Measurements from ENCODE around the gene PTK7.
"Not testable (repeated sequence)": the region's sequence is repeated elsewhere in the genome, so short reads cannot be mapped to it uniquely, and the experiment has no call there.

The PTK7 gene

GRCh38 chr6:43077981-43078511 is 1.9 kb downstream of the PTK7 start:
- Histone ChIP-seq H3K4me3 (ENCODE audit: insufficient read length, low read depth) (no peak overlapping the region), H3K9ac (ENCODE audit: insufficient read length, low read depth) (peak overlapping the region; percentile 94)
- no peak for DNase-seq (ENCODE audit: low read depth, low spot score)

GRCh38 chr6:43078691-43079090 is 2.6 kb downstream of the PTK7 start:
- H3K9me3 ChIP-seq (ENCODE audit: insufficient read depth, low read length) = no peaks in the 10 kb centered on the region
- no peak for TF ChIP-seq YY1 (IDR thresholded peaks at IDR 0.05; ENCODE audit: insufficient read depth, insufficient read length)
- TF ChIP-seq ZNF274 (IDR thresholded peaks at IDR 0.05; ENCODE audit: low read depth, low read length) = no peak
- no peak for TF ChIP-seq SUZ12 (IDR thresholded peaks at IDR 0.05; ENCODE audit: extremely low read depth, insufficient read depth, insufficient read length)
- no peaks in the 10 kb centered on the region for H3K27me3 ChIP-seq (ENCODE audit: insufficient read depth, insufficient read length)
- peaks cover 17% of the 10 kb centered on the region for H3K4me1 ChIP-seq (ENCODE audit: insufficient read depth, insufficient read length)
- no peak for DNase-seq (ENCODE audit: low read depth, low spot score)
- peaks cover 23% of the 10 kb centered on the region for H3K36me3 ChIP-seq (ENCODE audit: insufficient read depth, insufficient read length, low read length)
- H3K9ac ChIP-seq (ENCODE audit: insufficient read length, low read depth) = no peak overlapping the region
- no peak overlapping the region for H3K4me3 ChIP-seq (ENCODE audit: insufficient read length, low read depth)

More at GRCh38 chr6:43077981-43078511, 1.9 kb downstream of the PTK7 start:
- peaks cover 15% of the 10 kb centered on the region for H3K4me1 ChIP-seq (ENCODE audit: insufficient read depth, insufficient read length)
- no peak for TF ChIP-seq ZNF274 (IDR thresholded peaks at IDR 0.05; ENCODE audit: low read depth, low read length)
- no peak for TF ChIP-seq SUZ12 (IDR thresholded peaks at IDR 0.05; ENCODE audit: extremely low read depth, insufficient read depth, insufficient read length)
- TF ChIP-seq YY1 (IDR thresholded peaks at IDR 0.05; ENCODE audit: insufficient read depth, insufficient read length) = no peak
- H3K27me3 ChIP-seq (ENCODE audit: insufficient read depth, insufficient read length) = no peaks in the 10 kb centered on the region
- peaks cover 26% of the 10 kb centered on the region for H3K36me3 ChIP-seq (ENCODE audit: insufficient read depth, insufficient read length, low read length)
- no peaks in the 10 kb centered on the region for H3K9me3 ChIP-seq (ENCODE audit: insufficient read depth, low read length)

DNA sequence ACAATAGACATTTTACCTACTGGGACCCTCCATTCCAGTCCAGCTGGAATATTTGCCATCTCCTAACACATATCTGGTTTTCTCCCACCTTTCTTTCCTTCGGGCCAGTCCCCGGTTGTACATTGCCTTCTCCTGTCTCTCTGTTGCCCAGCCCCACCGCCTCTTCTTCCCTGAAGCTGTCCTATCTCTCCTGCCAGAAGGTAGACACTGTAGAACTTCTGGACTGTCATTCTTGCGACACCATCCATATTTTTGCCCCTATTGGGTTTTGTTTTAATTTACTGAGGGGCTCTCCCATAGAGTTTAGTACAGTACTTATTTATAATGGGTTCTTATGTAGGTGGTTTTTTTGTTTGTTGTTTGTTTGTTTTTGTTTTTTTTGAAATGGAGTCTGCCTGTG is 4.9 kb downstream of the PTK7 start:
- H3K36me3 ChIP-seq (ENCODE audit: insufficient read depth, insufficient read length, low read length) = peaks cover 11% of the 10 kb centered on the region
- H3K27me3 ChIP-seq (ENCODE audit: insufficient read depth, insufficient read length) = no peaks in the 10 kb centered on the region
- no peaks in the 10 kb centered on the region for H3K9me3 ChIP-seq (ENCODE audit: insufficient read depth, low read length)
- peaks cover 8% of the 10 kb centered on the region for H3K4me1 ChIP-seq (ENCODE audit: insufficient read depth, insufficient read length)
- DNase-seq (ENCODE audit: low read depth, low spot score) = no peak
- H3K9ac ChIP-seq (ENCODE audit: insufficient read length, low read depth) = no peak overlapping the region
- TF ChIP-seq YY1 (IDR thresholded peaks at IDR 0.05; ENCODE audit: insufficient read depth, insufficient read length) (no peak), ZNF274 (IDR thresholded peaks at IDR 0.05; ENCODE audit: low read depth, low read length) (no peak), SUZ12 (IDR thresholded peaks at IDR 0.05; ENCODE audit: extremely low read depth, insufficient read depth, insufficient read length) (no peak)
- no peak overlapping the region for H3K4me3 ChIP-seq (ENCODE audit: insufficient read length, low read depth)

- not testable (repeated sequence) for H3K4me1 ChIP-seq (ENCODE audit: insufficient read depth, insufficient read length); DNase-seq (ENCODE audit: low read depth, low spot score); H3K27me3 ChIP-seq (ENCODE audit: insufficient read depth, insufficient read length); H3K9me3 ChIP-seq (ENCODE audit: insufficient read depth, low read length); H3K9ac ChIP-seq (ENCODE audit: insufficient read length, low read depth); H3K4me3 ChIP-seq (ENCODE audit: insufficient read length, low read depth)
- peaks cover 11% of the 10 kb centered on the region for H3K36me3 ChIP-seq (ENCODE audit: insufficient read depth, insufficient read length, low read length)
These were observed 5.8 kb downstream of the PTK7 start for GRCh38 chr6:43081922-43082321.

DNA sequence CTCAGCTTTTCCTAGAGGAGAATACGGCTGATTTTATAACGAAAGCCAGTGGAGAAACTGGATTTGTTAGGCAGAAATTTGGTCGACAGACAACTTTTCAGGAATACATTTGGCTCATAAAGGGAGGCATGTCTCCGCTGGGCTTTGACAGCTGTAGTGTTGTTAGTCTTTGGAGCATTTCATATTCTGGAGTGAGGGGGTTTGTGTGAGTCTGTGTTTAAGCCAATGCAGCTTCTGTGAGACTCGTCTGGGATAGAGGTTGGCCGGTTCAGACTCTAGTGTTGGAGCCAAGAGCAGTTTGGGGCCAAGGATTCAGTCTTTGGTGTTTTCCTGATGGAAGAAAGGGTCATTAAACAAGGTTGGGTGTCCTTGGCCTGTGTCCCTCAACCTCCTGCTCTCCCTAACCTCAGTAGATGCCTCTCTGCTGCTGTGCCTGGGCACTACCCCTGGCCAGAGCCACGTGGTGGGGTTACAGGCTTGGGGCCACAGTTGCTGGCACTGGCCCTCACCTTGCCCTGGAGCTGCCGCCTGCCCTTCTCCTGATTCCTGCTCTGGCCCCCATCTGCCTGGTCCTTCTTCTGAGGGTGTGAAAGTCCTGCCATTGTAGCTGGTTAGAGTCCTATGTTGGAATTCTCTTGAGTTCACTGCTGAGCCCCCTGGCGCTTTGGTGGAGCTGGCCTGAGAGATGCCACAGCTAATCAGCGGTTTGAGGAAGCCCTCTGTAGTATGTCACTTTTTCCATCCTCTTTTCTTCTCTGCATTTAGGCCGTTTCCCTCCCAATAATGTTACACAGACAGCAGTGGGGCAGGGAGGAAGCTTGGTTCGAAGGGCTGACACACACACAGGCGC is 6.9 kb downstream of the PTK7 start:
- no peak for DNase-seq (ENCODE audit: low read depth, low spot score)
- H3K4me1 ChIP-seq (ENCODE audit: insufficient read depth, insufficient read length) = peaks cover 5% of the 10 kb centered on the region
- H3K27me3 ChIP-seq (ENCODE audit: insufficient read depth, insufficient read length) = no peaks in the 10 kb centered on the region
- TF ChIP-seq SUZ12 (IDR thresholded peaks at IDR 0.05; ENCODE audit: extremely low read depth, insufficient read depth, insufficient read length) (no peak), YY1 (IDR thresholded peaks at IDR 0.05; ENCODE audit: insufficient read depth, insufficient read length) (no peak), ZNF274 (IDR thresholded peaks at IDR 0.05; ENCODE audit: low read depth, low read length) (no peak)
- peaks cover 9% of the 10 kb centered on the region for H3K36me3 ChIP-seq (ENCODE audit: insufficient read depth, insufficient read length, low read length)
- no peak overlapping the region for H3K9ac ChIP-seq (ENCODE audit: insufficient read length, low read depth)
- no peaks in the 10 kb centered on the region for H3K9me3 ChIP-seq (ENCODE audit: insufficient read depth, low read length)
- no peak overlapping the region for H3K4me3 ChIP-seq (ENCODE audit: insufficient read length, low read depth)

GRCh38 chr6:43086022-43086658 is 10.0 kb downstream of the PTK7 start:
- DNase-seq (ENCODE audit: low read depth, low spot score) = no peak
- Histone ChIP-seq H3K36me3 (ENCODE audit: insufficient read depth, insufficient read length, low read length) (peaks cover 1% of the 10 kb centered on the region), H3K9me3 (ENCODE audit: insufficient read depth, low read length) (no peaks in the 10 kb centered on the region), H3K9ac (ENCODE audit: insufficient read length, low read depth) (no peak overlapping the region), H3K4me3 (ENCODE audit: insufficient read length, low read depth) (no peak overlapping the region), H3K27me3 (ENCODE audit: insufficient read depth, insufficient read length) (no peaks in the 10 kb centered on the region), H3K4me1 (ENCODE audit: insufficient read depth, insufficient read length) (peaks cover 3% of the 10 kb centered on the region)
- TF ChIP-seq YY1 (IDR thresholded peaks at IDR 0.05; ENCODE audit: insufficient read depth, insufficient read length) (no peak), ZNF274 (IDR thresholded peaks at IDR 0.05; ENCODE audit: low read depth, low read length) (no peak), SUZ12 (IDR thresholded peaks at IDR 0.05; ENCODE audit: extremely low read depth, insufficient read depth, insufficient read length) (no peak)

DNA sequence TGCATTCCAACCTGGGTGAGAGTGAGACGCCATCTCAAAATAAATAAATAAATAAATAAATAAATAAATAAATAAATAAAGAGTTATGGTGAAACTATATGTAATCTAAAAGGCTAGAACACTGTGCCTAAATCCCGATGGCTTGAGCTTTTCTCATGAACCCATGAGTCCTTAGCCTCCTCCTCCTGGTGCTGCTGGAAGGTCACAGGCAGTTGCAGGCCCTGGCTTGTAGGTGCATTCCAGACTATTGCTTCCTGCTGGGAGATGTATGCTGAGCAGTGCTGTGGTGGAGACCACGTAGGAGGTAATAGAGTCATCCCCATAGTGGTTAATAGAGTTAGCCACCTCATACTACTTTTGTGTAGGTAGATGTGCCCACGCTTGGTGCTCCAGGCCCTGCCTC is 12.5 kb downstream of the PTK7 start:
- Histone ChIP-seq H3K27me3 (ENCODE audit: insufficient read depth, insufficient read length) (no peaks in the 10 kb centered on the region), H3K4me3 (ENCODE audit: insufficient read length, low read depth) (no peak overlapping the region), H3K9ac (ENCODE audit: insufficient read length, low read depth) (no peak overlapping the region), H3K9me3 (ENCODE audit: insufficient read depth, low read length) (no peaks in the 10 kb centered on the region), H3K4me1 (ENCODE audit: insufficient read depth, insufficient read length) (no peaks in the 10 kb centered on the region), H3K36me3 (ENCODE audit: insufficient read depth, insufficient read length, low read length) (no peaks in the 10 kb centered on the region)
- TF ChIP-seq YY1 (IDR thresholded peaks at IDR 0.05; ENCODE audit: insufficient read depth, insufficient read length) = no peak
- no peak for DNase-seq (ENCODE audit: low read depth, low spot score)
